HG03064 (cell line): ENCODE results near the gene KARS1.

ENCODE experiments used
- ATAC-seq: cut with Tn5 transposase; IDR thresholded peaks from one replicate; pipeline ENCODE4 v1.9.1; 2021; ENCODE audit warnings: low read depth; ENCODE audit not compliant: unreplicated experiment

The KARS1 gene

GRCh38 chr16:75647492-75648264, at the start of gene KARS1, which contains the start of gene TERF2IP:
Gene KARS1, minus strand, starts transcription at chr16:75647665. Its CDS starts 26 bp downstream, at chr16:75647639.
Gene TERF2IP, plus strand, starts transcription at chr16:75647773. Its CDS starts 110 bp downstream, at chr16:75647883.
- peak; percentile 81 for ATAC-seq

GRCh38 chr16:75695708-75696107, 48.2 kb upstream of the KARS1 start:
- no peak for ATAC-seq

GRCh38 chr16:75687361-75687760, 39.9 kb upstream of the KARS1 start:
- no peak for ATAC-seq

- ATAC-seq, result no peak
Observed at GRCh38 chr16:75682308-75682707, 34.8 kb upstream of the KARS1 start.

- no peak for ATAC-seq
Observed at GRCh38 chr16:75679366-75679765, 31.9 kb upstream of the KARS1 start.

- ATAC-seq, result no peak
Observed at GRCh38 chr16:75676909-75677308, 29.4 kb upstream of the KARS1 start, which contains the start of gene CPHXL2. Gene CPHXL2, minus strand, starts transcription at chr16:75677009. Its CDS starts 10 bp downstream, at chr16:75676999.

- no peak for ATAC-seq
Observed at GRCh38 chr16:75667503-75667902, 20.0 kb upstream of the KARS1 start.

GRCh38 chr16:75660726-75661302, 13.3 kb upstream of the KARS1 start:
- ATAC-seq, result no peak

GRCh38 chr16:75660321-75660720, 12.9 kb upstream of the KARS1 start:
- no peak for ATAC-seq

GRCh38 chr16:75658175-75658574, 10.7 kb upstream of the KARS1 start:
- ATAC-seq, result no peak

- no peak for ATAC-seq
Observed at GRCh38 chr16:75653922-75654321, 6.5 kb upstream of the KARS1 start.

- peak; percentile 31 for ATAC-seq
Observed at GRCh38 chr16:75648265-75649076, 1.0 kb upstream of the KARS1 start.

GRCh38 chr16:75647112-75647491, 363 bp downstream of the KARS1 start:
- ATAC-seq, result peak; percentile 15

- no peak for ATAC-seq
Observed at GRCh38 chr16:75644240-75645012, 3.0 kb downstream of the KARS1 start.

GRCh38 chr16:75640598-75640997, 6.9 kb downstream of the KARS1 start:
- ATAC-seq, result no peak

GRCh38 chr16:75635036-75635435, 12.4 kb downstream of the KARS1 start:
- ATAC-seq, result no peak

GRCh38 chr16:75632857-75633256, 14.6 kb downstream of the KARS1 start:
- no peak for ATAC-seq

GRCh38 chr16:75630052-75630451, 17.4 kb downstream of the KARS1 start:
- no peak for ATAC-seq

GRCh38 chr16:75629132-75629531, 18.3 kb downstream of the KARS1 start:
- no peak for ATAC-seq

- no peak for ATAC-seq
Observed at GRCh38 chr16:75628351-75628750, 19.1 kb downstream of the KARS1 start.
